ENCODE results near the gene THSD4. TPM values are rescaled to one million over a fixed set of nuclear protein-coding genes. Genes with fewer than 3 reads are reported as not detected.

THSD4 gene
- total RNA-seq, 2 experiments from 2014 or later = not detected

DNA sequence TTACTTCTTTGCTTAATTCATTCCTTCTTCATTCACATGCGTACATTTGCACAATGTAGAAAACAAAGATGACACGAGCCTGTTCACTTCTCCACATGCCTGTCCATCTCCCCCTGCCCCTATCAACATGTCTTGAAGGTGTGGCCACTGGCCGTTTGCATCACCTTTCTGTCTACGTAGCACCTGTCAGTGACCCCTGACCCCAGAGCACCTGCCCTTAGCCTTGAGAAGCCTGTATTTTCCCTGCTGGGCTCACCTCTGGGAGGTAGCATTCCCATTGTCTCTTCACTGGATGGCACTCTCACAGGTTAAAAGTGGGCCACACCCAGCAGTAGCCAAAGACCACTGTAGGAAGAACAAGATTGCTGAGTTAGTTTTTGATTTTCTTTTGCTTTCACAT is 234.1 kb downstream of the THSD4 start:
- Histone ChIP-seq H3K9me2 (ENCODE audit: insufficient read depth, low read length) (no peaks in the 10 kb centered on the region), H3K4me1 (ENCODE audit: insufficient read depth, low read length, poor library complexity, severe bottlenecking) (no peaks in the 10 kb centered on the region), H3K27ac (ENCODE audit: low read depth, low read length, poor library complexity, severe bottlenecking) (no peak overlapping the region), H4K20me1 (ENCODE audit: insufficient read depth, low read length) (no peaks in the 10 kb centered on the region), H3K9me3 (ENCODE audit: low read length) (no peaks in the 10 kb centered on the region), H3K36me3 (ENCODE audit: insufficient read depth, low read length) (no peaks in the 10 kb centered on the region), H3K79me2 (ENCODE audit: insufficient read depth, low read depth, low read length) (no peaks in the 10 kb centered on the region), H3K4me3 (ENCODE audit: low read depth, low read length, poor library complexity, severe bottlenecking) (no peak overlapping the region), H3K4me2 (ENCODE audit: low read length) (no peak overlapping the region), H2AFZ (ENCODE audit: low read length) (no peak overlapping the region)
- ChIA-PET POLR2A (no interaction called here), CTCF (ENCODE audit: unreplicated experiment) (no interaction called here)
- no TSS peak for BruUV-seq (replicated peaks)
- intact Hi-C loops (cut with micrococcal nuclease; ENCODE audit: unreplicated experiment) = no loop called here
- no peak for TF ChIP-seq EZH2phosphoT487 (IDR thresholded peaks at IDR 0.05; ENCODE audit: borderline replicate concordance, low read depth, low read length)
- TF ChIP-seq, protein P1, sequence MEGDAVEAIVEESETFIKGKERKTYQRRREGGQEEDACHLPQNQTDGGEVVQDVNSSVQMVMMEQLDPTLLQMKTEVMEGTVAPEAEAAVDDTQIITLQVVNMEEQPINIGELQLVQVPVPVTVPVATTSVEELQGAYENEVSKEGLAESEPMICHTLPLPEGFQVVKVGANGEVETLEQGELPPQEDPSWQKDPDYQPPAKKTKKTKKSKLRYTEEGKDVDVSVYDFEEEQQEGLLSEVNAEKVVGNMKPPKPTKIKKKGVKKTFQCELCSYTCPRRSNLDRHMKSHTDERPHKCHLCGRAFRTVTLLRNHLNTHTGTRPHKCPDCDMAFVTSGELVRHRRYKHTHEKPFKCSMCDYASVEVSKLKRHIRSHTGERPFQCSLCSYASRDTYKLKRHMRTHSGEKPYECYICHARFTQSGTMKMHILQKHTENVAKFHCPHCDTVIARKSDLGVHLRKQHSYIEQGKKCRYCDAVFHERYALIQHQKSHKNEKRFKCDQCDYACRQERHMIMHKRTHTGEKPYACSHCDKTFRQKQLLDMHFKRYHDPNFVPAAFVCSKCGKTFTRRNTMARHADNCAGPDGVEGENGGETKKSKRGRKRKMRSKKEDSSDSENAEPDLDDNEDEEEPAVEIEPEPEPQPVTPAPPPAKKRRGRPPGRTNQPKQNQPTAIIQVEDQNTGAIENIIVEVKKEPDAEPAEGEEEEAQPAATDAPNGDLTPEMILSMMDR (conservative IDR thresholded peaks at IDR 0.05; ENCODE audit: low read length) = no peak
- DNase-seq (ENCODE audit: low spot score) = no peak

DNA sequence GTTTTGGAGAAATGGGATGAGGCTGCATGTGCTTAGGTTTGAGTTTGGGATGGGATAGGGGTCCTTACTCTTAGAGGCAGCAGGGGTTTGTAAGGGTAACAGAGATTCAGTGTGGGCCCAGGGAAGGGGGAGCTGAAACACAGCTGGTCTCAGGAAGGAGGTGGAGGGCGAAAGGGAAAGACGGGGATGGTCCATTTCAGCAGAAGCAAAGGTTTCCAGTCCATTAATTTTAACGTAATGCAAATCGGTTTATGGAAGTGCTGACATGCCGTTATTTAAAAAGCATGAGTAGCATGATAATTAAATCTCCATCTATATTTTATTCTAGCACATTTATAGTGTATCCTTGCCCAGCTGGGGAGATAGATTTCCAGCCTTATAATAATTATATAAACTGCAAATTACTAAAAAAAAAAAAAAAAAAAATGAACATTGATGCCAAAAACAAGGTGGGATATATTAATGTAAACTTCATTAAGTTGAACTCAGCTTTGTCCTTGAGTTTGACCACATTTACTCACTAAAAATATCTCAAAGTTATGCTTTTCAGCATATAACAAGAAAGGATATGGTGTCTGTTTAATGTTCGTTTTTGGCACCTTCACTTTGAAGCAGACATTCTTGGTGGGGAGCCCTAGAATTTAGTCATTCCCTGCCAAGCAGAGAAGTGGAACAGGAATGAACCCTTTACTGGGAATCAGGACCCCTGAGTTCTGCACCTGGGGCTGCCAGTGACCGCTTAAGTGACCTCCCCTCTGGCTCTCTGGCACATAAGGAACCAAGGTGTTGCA is 234.7 kb downstream of the THSD4 start:
- H3K36me3 ChIP-seq (ENCODE audit: insufficient read depth, low read length) = no peaks in the 10 kb centered on the region
- POLR2A ChIA-PET = interaction anchor here (0.6 kb wide), 1 partner anchor 791 kb away, joined by 3 read pairs; no protein-coding TSS in a partner anchor
- DNase-seq (ENCODE audit: low spot score) = no peak
- intact Hi-C loops (cut with micrococcal nuclease; ENCODE audit: unreplicated experiment) = no loop called here
- H3K4me2 ChIP-seq (ENCODE audit: low read length) = no peak overlapping the region
- no peaks in the 10 kb centered on the region for H3K79me2 ChIP-seq (ENCODE audit: insufficient read depth, low read depth, low read length)
- no peaks in the 10 kb centered on the region for H4K20me1 ChIP-seq (ENCODE audit: insufficient read depth, low read length)
- BruUV-seq (replicated peaks) = no TSS peak
- H3K4me1 ChIP-seq (ENCODE audit: insufficient read depth, low read length, poor library complexity, severe bottlenecking) = no peaks in the 10 kb centered on the region
- H3K27ac ChIP-seq (ENCODE audit: low read depth, low read length, poor library complexity, severe bottlenecking) = no peak overlapping the region
- no peak for TF ChIP-seq EZH2phosphoT487 (IDR thresholded peaks at IDR 0.05; ENCODE audit: borderline replicate concordance, low read depth, low read length)
- TF ChIP-seq, protein P1 (conservative IDR thresholded peaks at IDR 0.05; ENCODE audit: low read length) = no peak
- CTCF ChIA-PET (ENCODE audit: unreplicated experiment) = no interaction called here
- H2AFZ ChIP-seq (ENCODE audit: low read length) = no peak overlapping the region
- no peaks in the 10 kb centered on the region for H3K9me3 ChIP-seq (ENCODE audit: low read length)
- H3K4me3 ChIP-seq (ENCODE audit: low read depth, low read length, poor library complexity, severe bottlenecking) = no peak overlapping the region
- no peaks in the 10 kb centered on the region for H3K9me2 ChIP-seq (ENCODE audit: insufficient read depth, low read length)
